AG10803 (cell line): ENCODE data around the gene DEFB115.

Experiments
- DNase-seq: peaks from one replicate; pipeline ENCODE4 v3.0.0; 2010; ENCODE audit warnings: low read depth
- H3K4me3 ChIP-seq: 2 replicates; pipeline ENCODE4 v1.5.1; 2011; ENCODE audit warnings: mild to moderate bottlenecking, low read length, control low read depth
- CTCF ChIP-seq: conservative IDR thresholded peaks from 2 replicates; pipeline ENCODE4 v1.5.1; 2011; ENCODE audit warnings: mild to moderate bottlenecking, low read length, control low read depth, inconsistent platforms

Gene DEFB115

GRCh38 chr20:31257364-31257763 lies at the start of gene DEFB115:
Gene DEFB115 (plus strand): TSS chr20:31257664. CDS start chr20:31257664, 0 bp downstream.
- H3K4me3 ChIP-seq: no peak within 1 kb of the TSS
- no peak for DNase-seq
- no peak for TF ChIP-seq CTCF

- TF ChIP-seq CTCF: no peak
- no peak overlapping the region for H3K4me3 ChIP-seq
- no peak for DNase-seq
These were observed 20.5 kb upstream of the DEFB115 start for GRCh38 chr20:31236953-31237352.

- no peak overlapping the region for H3K4me3 ChIP-seq
- DNase-seq: no peak
- TF ChIP-seq CTCF: no peak
These were observed 19.7 kb upstream of the DEFB115 start for GRCh38 chr20:31237763-31238162.

- H3K4me3 ChIP-seq: no peak overlapping the region
- TF ChIP-seq CTCF: no peak
- DNase-seq: no peak
These were observed 18.3 kb upstream of the DEFB115 start for GRCh38 chr20:31239139-31239538.

GRCh38 chr20:31256959-31257358 lies 505 bp upstream of the DEFB115 start:
- no peak overlapping the region for H3K4me3 ChIP-seq
- no peak for DNase-seq
- TF ChIP-seq CTCF: no peak

- H3K4me3 ChIP-seq: no peak overlapping the region
- TF ChIP-seq CTCF: no peak; the same call in 1 of the 2 replicates
- no peak for DNase-seq
These were observed 3.0 kb downstream of the DEFB115 start for GRCh38 chr20:31260326-31260932.

GRCh38 chr20:31274441-31274840 lies 17.0 kb downstream of the DEFB115 start:
- H3K4me3 ChIP-seq: no peak overlapping the region
- TF ChIP-seq CTCF: no peak
- DNase-seq: no peak
